Activated naive CD8-positive, alpha-beta T cell treated with anti-CD3 and anti-CD28 coated beads, Interleukin-2, amount 50 U/mL, for 24 hours (primary cell): ENCODE measurements around the gene KDELR3.

Source experiments
- ATAC-seq: fragments of 150-1000 bp; cut with Tn5 transposase; one replicate; pipeline ENCODE4 v1.10.0; 2021
- DNase-seq: peaks from one replicate; pipeline ENCODE4 v3.0.0; 2021
- H3K27ac Mint-ChIP-seq: one replicate; pipeline ENCODE4 v1.8.0; 2021; ENCODE audit warnings: mild to moderate bottlenecking, mixed read lengths
- H3K27me3 Mint-ChIP-seq: one replicate; pipeline ENCODE4 v1.8.0; 2021; ENCODE audit warnings: mixed read lengths
- H3K36me3 Mint-ChIP-seq: one replicate; pipeline ENCODE4 v1.8.0; 2021; ENCODE audit warnings: low read depth, mixed read lengths
- H3K4me1 Mint-ChIP-seq: one replicate; pipeline ENCODE4 v1.8.0; 2021; ENCODE audit warnings: mixed read lengths
- H3K4me3 Mint-ChIP-seq: one replicate; pipeline ENCODE4 v1.8.0; 2021; ENCODE audit warnings: mild to moderate bottlenecking, moderate library complexity, mixed read lengths
- H3K9me3 Mint-ChIP-seq: one replicate; pipeline ENCODE4 v1.8.0; 2021; ENCODE audit warnings: mixed read lengths

Gene KDELR3

DNA sequence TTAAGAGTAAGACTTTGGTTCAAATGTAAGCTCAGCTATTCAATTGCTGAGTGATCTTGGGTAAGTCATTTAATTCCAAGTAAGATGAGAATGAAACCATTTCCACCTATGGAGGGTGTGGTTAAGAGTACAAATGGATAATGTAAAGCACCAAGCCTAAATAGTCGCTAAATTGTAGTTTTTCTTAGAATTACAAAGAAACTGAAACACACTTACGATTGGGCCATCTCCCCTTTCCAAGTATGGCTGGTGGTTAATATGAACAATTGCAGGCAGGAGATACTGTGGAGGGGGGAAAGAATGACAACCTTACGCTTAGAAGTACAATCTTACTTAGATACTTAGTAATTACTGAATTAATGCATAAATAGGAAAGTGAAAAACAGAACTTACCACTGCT is 30.0 kb downstream of the KDELR3 start:
- H3K4me1 Mint-ChIP-seq = peaks cover 77% of the 10 kb centered on the region
- no peaks in the 10 kb centered on the region for H3K27me3 Mint-ChIP-seq
- H3K9me3 Mint-ChIP-seq = no peaks in the 10 kb centered on the region
- H3K36me3 Mint-ChIP-seq = peaks cover 88% of the 10 kb centered on the region
- peak overlapping the region; percentile 79 for H3K27ac Mint-ChIP-seq
- ATAC-seq (peak; percentile 72), DNase-seq (no peak)
- no peak overlapping the region for H3K4me3 Mint-ChIP-seq

DNA sequence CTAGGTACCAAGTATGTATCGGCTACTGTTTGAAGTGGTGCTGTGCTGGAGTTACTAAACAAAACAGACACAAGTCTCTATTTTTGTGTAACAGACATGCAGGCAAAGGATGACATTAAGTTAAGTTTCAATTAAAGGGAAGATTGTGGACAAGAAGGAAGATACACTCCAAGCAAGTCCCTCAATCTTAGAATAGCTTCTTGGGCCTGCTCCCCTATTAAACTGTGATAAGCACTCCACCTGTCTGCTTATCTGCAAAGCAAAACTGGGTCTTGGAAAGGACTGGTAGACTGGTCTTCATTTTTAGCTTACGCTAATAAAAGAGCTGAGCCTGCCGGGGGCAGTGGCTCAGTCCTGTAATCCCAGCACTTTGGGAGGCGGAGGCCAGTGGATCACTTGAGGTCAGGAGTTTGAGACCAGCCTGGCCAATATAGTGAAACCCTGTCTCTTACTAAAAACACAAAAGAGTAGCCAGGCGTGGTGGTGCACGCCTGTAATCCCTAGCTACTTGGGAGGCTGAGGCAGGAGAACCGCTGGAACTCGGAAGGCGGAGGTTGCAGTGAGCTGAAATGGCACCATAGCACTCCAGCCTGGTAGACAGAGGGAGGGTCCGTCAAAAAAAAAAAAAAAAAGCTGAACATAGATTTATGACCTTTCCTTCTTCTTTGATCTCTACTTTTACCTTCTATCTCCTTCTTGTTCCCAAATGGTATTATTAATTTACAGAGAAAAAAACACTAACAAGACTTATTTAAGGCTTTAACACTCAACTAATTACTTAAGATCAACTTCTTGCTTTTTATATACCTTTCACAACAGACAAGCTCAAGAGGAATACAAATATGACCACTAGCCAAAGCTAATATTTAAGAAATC is 34.1 kb downstream of the KDELR3 start:
- Mint-ChIP-seq H3K27me3 (no peaks in the 10 kb centered on the region), H3K9me3 (no peaks in the 10 kb centered on the region), H3K36me3 (peaks cover 74% of the 10 kb centered on the region), H3K27ac (peak overlapping the region; percentile 98), H3K4me1 (peaks cover 62% of the 10 kb centered on the region), H3K4me3 (peak overlapping the region; percentile 96)
- ATAC-seq (no peak), DNase-seq (no peak)

DNA sequence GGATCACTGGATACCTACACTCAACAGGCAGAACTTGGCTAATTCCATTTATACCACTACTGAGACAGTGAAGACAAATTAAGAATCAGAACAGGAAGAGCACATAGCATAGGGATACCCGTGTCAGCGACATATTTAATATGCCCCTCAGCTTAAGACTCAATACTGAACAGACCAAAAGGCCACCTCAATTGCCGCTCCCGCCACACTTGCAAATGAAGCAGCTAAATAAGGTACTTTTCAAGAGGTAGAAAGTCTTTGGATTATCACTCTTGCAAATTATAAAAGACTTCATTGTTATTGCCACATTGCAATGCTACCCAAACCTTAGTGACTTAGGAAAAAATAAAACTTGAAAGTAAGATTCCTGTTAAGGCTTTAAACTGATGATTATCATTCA is 35.1 kb downstream of the KDELR3 start:
- Mint-ChIP-seq H3K9me3 (no peaks in the 10 kb centered on the region), H3K36me3 (peaks cover 69% of the 10 kb centered on the region), H3K27ac (peak overlapping the region; percentile 98), H3K27me3 (no peaks in the 10 kb centered on the region), H3K4me1 (peaks cover 59% of the 10 kb centered on the region), H3K4me3 (peak overlapping the region; percentile 96)
- DNase-seq = no peak
- ATAC-seq = no peak

DNA sequence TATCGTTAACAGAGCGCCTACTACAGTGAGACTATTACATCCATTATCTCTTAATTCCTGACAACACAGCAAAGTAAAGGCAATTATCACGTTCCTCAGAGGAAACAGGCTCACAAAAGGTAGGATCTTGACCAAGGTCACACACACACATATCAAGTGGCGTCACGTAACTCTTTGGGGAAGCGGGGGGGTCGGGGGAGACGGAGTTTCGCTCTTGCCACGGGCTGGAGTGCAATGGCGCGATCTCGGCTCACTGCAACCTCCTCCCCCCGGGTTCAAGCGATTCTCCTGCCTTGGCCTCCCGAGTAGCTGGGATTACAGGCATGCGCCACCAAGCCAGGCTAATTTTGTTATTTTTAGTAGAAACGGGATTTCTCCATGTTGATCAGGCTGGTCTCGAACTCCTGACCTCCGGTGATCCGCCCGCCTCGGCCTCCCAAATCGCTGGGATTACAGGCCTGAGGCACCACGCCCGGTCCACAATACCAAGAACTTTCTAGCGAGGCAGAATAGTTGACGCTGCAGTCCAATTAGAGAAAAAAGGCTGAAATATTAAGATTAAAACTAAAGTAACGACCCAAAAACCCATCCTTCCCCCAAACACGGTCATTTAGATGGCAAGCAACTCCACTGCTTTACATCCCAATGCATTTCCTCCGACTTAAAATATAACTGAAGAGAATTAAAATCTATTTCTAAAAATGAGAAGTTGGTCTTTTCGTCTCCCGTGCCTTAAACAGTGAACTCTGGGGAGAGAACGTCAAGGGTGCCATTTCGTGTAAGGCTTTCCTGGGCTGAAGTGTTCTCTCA is 37.0 kb downstream of the KDELR3 start:
- DNase-seq (peak; percentile 63), ATAC-seq (no peak)
- Mint-ChIP-seq H3K27ac (peak overlapping the region; percentile 98), H3K4me1 (peaks cover 46% of the 10 kb centered on the region), H3K36me3 (peaks cover 51% of the 10 kb centered on the region), H3K4me3 (peak overlapping the region; percentile 96), H3K9me3 (no peaks in the 10 kb centered on the region), H3K27me3 (no peaks in the 10 kb centered on the region)

DNA sequence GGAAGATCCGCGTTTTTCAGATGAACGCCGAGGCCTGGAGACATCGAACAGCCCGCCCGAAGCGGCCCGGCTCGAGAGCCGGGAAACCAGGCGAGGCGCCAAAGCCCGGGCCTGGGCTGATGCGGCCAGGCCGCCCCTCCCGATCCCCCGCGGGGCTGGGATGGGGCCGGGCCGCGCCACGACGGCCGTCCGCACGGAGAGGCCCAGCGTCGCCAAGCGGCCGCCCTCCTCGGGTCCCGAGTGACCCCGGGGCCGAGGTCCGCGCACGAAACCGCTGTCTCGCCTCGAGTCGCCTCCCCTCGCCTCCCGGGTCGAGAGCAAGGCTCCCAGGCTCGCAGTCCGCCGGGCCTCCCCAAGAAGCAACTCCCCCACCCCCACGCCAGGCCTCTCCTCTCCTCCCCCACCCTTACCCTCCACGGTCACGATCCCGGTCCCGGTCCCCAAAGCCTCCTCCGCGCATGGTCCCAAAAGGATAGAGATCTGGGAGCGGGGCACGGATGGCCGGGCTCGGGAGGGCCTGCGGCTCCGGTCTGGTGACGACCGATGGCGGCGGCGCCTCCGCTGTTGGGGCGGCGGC is 37.7 kb downstream of the KDELR3 start:
- Mint-ChIP-seq H3K4me1 (peaks cover 43% of the 10 kb centered on the region), H3K27ac (peak overlapping the region; percentile 99), H3K4me3 (peak overlapping the region; percentile 96), H3K9me3 (no peaks in the 10 kb centered on the region), H3K27me3 (no peaks in the 10 kb centered on the region), H3K36me3 (peaks cover 47% of the 10 kb centered on the region)
- DNase-seq (peak; percentile 66), ATAC-seq (peak; percentile 16)

DNA sequence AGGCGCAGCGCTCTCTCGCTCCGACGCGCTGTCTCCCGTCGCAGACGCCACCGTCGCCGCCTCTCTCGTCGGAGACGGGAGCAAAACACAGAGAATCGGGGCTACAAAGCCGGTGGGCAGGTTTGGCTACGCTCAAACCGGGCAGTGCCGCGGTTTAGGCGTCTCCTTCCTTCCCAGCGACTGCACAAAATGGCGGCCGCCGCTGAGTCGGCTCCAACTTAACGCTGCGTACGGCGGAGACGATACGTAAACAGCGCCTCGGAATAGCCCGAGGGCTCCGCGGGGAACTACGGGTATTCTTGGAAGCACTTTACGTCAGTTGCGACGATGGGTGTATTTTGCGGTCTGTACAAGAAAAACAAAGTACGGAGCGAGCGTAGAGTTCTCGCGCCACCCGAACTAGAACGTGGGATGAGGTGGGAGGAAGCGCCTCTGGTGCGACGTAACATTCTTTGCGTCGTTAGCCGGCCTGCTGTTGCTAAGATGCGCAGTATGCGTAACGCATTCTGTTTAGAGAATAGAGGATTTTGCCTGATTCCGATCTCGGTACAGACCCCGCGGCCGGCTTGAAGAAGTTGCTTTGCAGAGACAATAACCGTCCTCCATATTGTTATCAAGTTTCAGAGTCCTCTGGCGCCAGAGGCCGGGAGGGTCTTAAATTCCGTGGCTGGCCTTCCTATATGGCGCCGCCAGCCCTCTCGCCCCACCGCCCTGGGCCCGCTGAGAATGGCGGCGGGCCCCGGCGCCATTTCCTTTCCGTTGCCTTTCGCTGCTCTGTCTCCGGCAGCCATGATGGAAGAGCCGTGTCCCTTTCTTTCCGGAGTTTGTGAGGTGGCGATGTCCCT is 38.4 kb downstream of the KDELR3 start, which contains the start of gene DDX17:
Gene DDX17 (minus strand): TSS at position 194 of the 845 bp plus-strand sequence.
- H3K4me3 Mint-ChIP-seq = peak within 1 kb of the TSS; percentile 96
- DNase-seq (peak; percentile 94), ATAC-seq (peak; percentile 86)
- peaks cover 37% of the 10 kb centered on the region for H3K4me1 Mint-ChIP-seq
- no peaks in the 10 kb centered on the region for H3K9me3 Mint-ChIP-seq
- H3K36me3 Mint-ChIP-seq = peaks cover 41% of the 10 kb centered on the region
- no peaks in the 10 kb centered on the region for H3K27me3 Mint-ChIP-seq
- H3K27ac Mint-ChIP-seq = peak within 1 kb of the TSS; percentile 99

DNA sequence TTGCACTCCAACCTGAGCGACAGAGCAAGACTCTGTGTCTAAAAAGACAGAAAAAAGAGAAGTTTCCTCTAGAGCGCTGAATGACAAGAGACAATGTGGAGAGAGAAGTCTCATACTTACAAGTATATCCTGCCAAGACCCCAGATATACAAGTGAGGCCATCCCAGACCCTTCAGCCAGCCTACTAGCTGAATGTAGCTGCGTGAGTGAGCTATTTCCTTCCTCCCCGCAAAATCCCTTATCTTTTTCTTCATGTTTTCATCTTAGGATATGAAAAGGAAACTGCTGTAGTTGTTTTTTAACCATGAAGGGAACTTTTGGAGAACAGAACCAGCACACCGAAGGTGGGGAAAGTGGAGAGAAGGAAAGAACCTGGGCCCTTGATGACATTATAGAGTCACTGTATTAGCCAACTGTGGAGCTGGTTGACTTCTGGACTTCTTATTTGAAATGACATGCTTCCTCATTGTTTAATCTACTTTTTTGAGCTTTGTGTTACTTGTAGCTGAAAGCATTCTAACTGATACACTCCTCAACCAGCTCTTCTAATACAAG is 42.6 kb downstream of the KDELR3 start:
- no peaks in the 10 kb centered on the region for H3K27me3 Mint-ChIP-seq
- ATAC-seq (no peak), DNase-seq (no peak)
- H3K4me1 Mint-ChIP-seq = peaks cover 15% of the 10 kb centered on the region
- no peak overlapping the region for H3K27ac Mint-ChIP-seq
- H3K36me3 Mint-ChIP-seq = peaks cover 2% of the 10 kb centered on the region
- H3K4me3 Mint-ChIP-seq = no peak overlapping the region
- no peaks in the 10 kb centered on the region for H3K9me3 Mint-ChIP-seq

DNA sequence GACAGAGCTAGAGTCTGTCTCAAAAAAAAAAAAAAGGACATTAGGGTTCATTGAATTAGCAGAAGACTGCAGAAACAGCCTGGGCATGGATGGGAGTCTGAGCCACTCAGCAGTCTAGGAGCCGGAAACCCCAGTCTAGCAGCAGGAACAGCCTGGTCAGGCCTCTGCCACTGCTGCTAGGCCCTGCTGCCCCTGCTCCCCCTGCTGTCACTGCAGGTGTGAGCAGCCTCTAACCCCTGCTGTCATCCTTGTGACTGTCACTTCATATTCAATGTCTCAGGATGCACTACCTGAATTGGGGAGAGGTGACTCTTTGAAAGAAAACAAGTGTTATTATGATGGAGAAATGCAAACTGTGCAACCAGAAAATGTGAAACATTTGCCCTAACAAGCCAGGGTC is 45.2 kb downstream of the KDELR3 start:
- ATAC-seq = peak; percentile 92

DNA sequence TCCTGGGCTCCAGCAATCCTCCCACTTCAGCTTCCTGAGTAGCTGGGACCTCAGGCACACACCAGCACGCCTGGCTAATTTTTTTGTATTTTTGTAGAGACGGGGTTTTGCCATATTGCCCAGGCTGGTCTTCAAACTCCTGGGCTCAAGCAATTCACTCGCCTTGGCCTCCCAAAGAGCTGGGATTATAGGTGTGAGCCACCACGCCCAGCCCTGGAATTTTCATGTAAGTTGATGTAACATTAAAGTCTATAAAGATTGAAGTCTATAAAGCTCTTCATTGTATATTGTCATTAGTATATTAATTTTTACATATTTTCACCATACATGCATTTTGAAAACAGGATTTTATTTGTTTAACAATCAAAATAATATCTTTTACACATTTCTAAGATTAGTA is 50.7 kb downstream of the KDELR3 start:
- ATAC-seq = no peak
- Mint-ChIP-seq H3K27ac (no peak overlapping the region), H3K4me3 (no peak overlapping the region)

More for the DNA sequence above, 45.2 kb downstream of the KDELR3 start:
- Mint-ChIP-seq H3K36me3 (no peaks in the 10 kb centered on the region), H3K9me3 (no peaks in the 10 kb centered on the region), H3K27me3 (no peaks in the 10 kb centered on the region), H3K4me3 (no peak overlapping the region), H3K4me1 (peaks cover 8% of the 10 kb centered on the region), H3K27ac (no peak overlapping the region)
- DNase-seq = peak; percentile 33

DNA sequence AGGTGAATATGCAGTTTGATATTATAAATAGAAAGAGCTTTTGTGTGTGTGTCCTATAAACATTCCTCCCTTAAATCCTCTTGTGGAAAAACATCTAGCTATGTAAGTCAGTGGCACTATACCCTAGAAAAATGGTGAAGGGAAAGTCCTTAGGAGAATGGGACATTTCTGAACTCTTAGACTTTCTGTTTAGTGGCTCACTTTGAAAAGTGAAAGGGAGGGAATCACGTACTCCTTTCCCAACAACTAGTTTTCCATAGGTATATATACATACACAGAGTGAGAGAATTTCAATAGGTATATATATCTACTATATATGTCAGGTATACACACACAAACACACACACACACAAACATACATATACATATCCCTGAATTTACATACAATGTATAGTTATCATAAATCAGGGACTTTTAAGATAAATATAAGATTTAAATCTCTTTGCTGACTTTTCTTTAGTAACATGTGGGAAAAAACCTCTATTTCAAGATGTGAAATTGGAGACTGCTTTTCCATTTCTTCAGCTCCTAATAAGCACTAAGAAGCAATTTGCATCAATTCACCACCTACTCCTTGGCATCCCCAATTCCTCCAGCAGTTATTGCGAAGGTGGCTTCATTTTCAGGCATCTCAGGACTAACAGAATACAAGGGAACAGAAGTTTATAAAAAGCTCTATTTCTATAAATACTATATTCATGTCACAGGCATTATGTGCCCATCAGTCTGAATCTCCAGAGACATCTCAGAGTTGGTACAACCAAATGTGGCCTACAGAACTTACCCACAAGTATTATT is 51.8 kb downstream of the KDELR3 start:
- Mint-ChIP-seq H3K4me1 (no peaks in the 10 kb centered on the region), H3K36me3 (peaks cover 3% of the 10 kb centered on the region), H3K9me3 (no peaks in the 10 kb centered on the region), H3K4me3 (no peak overlapping the region), H3K27me3 (peaks cover 2% of the 10 kb centered on the region), H3K27ac (no peak overlapping the region)
- DNase-seq (no peak), ATAC-seq (no peak)

More for the DNA sequence above, 50.7 kb downstream of the KDELR3 start:
- Mint-ChIP-seq H3K27me3 (peaks cover 2% of the 10 kb centered on the region), H3K36me3 (peaks cover 3% of the 10 kb centered on the region), H3K4me1 (no peaks in the 10 kb centered on the region), H3K9me3 (no peaks in the 10 kb centered on the region)
- no peak for DNase-seq

DNA sequence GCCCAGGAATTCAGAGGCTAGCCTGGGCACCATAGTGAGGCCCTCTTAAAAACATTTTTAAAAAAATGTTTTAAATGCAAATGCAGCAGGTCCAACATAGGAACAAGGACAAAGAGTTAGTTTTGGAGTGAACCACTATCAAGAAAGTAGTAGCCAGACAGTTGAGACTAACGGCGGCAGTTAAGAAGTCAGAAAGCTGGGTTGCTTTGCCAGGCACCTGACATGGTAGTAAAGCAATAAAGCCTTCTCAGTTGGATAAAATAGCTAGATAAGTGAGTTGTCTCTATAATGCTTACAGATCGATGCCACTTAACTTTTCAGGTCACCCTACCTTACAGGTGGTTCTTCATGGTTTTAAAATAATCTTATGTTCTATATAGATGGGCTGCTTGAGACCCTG is 55.1 kb downstream of the KDELR3 start:
- Mint-ChIP-seq H3K9me3 (no peaks in the 10 kb centered on the region), H3K4me3 (no peak overlapping the region), H3K36me3 (peaks cover 3% of the 10 kb centered on the region), H3K27ac (no peak overlapping the region), H3K4me1 (no peaks in the 10 kb centered on the region), H3K27me3 (peaks cover 2% of the 10 kb centered on the region)
- ATAC-seq (no peak), DNase-seq (no peak)

DNA sequence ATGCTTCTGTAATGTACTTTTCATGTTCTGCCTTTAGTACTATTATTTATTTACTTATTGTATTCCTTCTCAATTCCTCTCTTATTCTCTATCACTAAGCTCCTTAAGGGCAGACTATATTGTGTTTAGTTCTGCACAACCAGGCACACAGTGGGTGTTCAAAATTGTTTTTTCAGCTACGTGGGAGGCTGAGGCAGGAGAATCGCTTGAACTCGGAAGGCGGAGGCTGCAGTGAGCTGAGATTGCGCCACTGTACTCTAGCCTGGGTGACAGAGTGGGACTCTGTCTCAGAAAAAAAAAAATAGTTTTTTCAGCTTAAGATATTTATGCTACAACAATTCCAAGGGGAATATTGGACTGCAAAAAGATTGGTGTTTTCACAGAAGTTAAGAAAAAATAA is 55.6 kb downstream of the KDELR3 start:
- ATAC-seq = no peak
- Mint-ChIP-seq H3K36me3 (peaks cover 3% of the 10 kb centered on the region), H3K9me3 (no peaks in the 10 kb centered on the region), H3K27ac (no peak overlapping the region), H3K4me1 (no peaks in the 10 kb centered on the region), H3K4me3 (no peak overlapping the region), H3K27me3 (peaks cover 2% of the 10 kb centered on the region)
- no peak for DNase-seq

DNA sequence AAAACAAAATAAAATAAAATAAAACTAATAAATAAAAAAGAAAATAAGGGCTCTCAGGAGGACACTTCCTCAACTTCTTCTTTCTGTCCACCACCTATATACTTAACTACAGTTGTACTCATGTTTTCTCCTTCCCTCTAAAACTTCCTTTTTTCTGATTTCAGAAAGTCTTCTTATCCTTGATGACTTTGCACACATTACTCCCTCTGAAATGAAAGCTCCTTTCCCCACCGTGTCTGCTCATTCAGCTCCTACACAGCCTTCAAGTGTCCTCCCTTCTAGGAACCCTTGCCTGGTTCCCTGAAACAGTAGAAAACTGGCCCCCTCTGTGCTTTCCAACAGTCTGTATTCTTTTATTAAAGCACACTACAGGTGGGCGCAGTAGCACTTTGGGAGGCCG is 56.5 kb downstream of the KDELR3 start:
- ATAC-seq (no peak), DNase-seq (no peak)
- H3K36me3 Mint-ChIP-seq = peaks cover 1% of the 10 kb centered on the region
- no peak overlapping the region for H3K4me3 Mint-ChIP-seq
- H3K9me3 Mint-ChIP-seq = no peaks in the 10 kb centered on the region
- H3K27ac Mint-ChIP-seq = no peak overlapping the region
- H3K4me1 Mint-ChIP-seq = no peaks in the 10 kb centered on the region
- H3K27me3 Mint-ChIP-seq = peaks cover 2% of the 10 kb centered on the region
